B cell (primary cell): ENCODE data around the gene PPP3R1.

Experiments
- EZH2 ChIP-seq: IDR thresholded peaks from 2 replicates; pipeline ENCODE4 v1.6.1; 2012; ENCODE audit warnings: borderline replicate concordance, low read depth, mild to moderate bottlenecking, moderate library complexity, low read length; ENCODE audit not compliant: insufficient read depth, poor library complexity, severe bottlenecking
- TF ChIP-seq, protein P1 (sequence below): fragments of 200-600 bp; IDR thresholded peaks from one replicate; pipeline ENCODE4 v1.8.0; 2022; ENCODE audit warnings: antibody characterized with exemption, mild to moderate bottlenecking

DNA sequence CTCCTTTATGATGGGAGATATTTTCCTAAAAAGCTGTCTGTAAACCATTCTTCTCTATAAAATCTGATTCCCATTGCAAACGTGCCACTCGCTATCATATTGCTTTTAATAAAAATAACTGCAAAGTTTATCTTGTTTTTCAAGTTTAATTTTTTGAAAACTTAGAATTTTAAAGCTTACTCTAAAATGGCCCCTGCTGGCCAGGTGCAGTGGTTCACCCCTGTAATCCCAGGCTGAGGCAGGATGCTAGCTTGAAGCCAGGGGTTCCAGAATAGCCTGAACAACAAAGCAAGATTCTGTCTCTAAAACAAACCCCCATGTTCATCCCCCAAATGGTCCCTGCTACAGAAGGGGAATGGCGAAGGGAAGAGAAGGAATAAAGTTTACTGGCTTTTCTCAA, 41.9 kb upstream of the PPP3R1 start:
- TF ChIP-seq, protein P1, sequence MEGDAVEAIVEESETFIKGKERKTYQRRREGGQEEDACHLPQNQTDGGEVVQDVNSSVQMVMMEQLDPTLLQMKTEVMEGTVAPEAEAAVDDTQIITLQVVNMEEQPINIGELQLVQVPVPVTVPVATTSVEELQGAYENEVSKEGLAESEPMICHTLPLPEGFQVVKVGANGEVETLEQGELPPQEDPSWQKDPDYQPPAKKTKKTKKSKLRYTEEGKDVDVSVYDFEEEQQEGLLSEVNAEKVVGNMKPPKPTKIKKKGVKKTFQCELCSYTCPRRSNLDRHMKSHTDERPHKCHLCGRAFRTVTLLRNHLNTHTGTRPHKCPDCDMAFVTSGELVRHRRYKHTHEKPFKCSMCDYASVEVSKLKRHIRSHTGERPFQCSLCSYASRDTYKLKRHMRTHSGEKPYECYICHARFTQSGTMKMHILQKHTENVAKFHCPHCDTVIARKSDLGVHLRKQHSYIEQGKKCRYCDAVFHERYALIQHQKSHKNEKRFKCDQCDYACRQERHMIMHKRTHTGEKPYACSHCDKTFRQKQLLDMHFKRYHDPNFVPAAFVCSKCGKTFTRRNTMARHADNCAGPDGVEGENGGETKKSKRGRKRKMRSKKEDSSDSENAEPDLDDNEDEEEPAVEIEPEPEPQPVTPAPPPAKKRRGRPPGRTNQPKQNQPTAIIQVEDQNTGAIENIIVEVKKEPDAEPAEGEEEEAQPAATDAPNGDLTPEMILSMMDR = no peak
- TF ChIP-seq EZH2 = no peak
